ENCODE data around the gene ZBTB43.

GRCh38 chr9:126869368-126869767, 64.5 kb downstream of the ZBTB43 start:
- TF ChIP-seq CTCF (conservative IDR thresholded peaks at IDR 0.05; ENCODE audit: low read length) = no peak
- TF ChIP-seq EZH2phosphoT487 (IDR thresholded peaks at IDR 0.05; ENCODE audit: borderline replicate concordance) = no peak
